GM12864 (cell line): ENCODE results near the gene MED15.

ENCODE experiments used
- DNase-seq: peaks from one replicate; pipeline ENCODE4 v3.0.0-alpha.2; 2011; ENCODE audit warnings: low read depth
- H3K4me3 ChIP-seq: 2 replicates; pipeline ENCODE4 v1.5.1; 2011; ENCODE audit warnings: mild to moderate bottlenecking, low read depth, low read length, control low read depth
- TF ChIP-seq, protein P1 (sequence below): IDR thresholded peaks from 2 replicates; pipeline ENCODE4 v1.5.1; 2011; ENCODE audit warnings: low read depth, mild to moderate bottlenecking, moderate library complexity, low read length, control low read depth, inconsistent platforms; ENCODE audit errors: missing control alignments

MED15 gene

DNA sequence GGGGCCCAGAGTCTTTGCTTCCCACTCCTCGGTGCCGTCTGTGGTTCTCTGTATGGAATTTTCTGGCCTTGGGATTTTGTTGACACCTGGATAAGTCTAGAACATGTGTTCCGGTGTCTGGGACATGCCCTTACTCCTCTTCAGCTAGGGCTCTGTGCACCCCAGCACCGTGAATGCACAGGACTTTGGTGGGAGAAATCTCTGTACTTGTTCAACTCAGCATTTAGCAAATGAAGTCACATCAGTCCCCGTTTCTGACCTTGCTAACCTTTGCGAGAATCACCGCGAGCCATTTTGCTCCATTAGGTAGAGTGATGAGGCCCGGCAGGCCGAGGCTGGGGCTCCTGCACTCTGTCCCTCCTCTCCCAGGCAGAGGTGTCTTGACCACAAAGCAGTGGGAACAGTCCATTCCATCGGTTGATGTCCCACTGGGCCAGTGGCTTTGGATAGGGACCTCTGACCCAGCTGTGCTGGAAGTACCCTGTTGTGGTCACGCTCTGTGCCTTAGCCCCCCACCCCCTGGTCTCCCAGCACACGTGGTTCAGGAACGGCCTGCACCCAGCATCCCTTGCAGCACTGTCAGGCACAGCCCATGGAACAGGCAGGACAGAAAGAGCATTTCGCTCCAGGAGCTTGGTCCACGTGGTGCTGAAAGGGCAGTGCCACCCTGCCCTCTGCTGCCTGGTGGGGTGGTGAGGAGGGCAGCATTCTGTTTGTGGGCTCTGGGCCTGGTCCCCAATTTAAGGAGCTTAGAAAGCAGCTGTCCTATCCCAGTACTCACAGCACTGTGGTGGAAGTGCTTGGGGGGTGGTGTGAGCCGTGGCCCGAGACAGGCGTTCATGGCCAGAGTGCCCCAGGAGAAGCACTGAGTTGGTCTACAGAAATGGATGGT, 73.4 kb downstream of the MED15 start:
- TF ChIP-seq, protein P1, sequence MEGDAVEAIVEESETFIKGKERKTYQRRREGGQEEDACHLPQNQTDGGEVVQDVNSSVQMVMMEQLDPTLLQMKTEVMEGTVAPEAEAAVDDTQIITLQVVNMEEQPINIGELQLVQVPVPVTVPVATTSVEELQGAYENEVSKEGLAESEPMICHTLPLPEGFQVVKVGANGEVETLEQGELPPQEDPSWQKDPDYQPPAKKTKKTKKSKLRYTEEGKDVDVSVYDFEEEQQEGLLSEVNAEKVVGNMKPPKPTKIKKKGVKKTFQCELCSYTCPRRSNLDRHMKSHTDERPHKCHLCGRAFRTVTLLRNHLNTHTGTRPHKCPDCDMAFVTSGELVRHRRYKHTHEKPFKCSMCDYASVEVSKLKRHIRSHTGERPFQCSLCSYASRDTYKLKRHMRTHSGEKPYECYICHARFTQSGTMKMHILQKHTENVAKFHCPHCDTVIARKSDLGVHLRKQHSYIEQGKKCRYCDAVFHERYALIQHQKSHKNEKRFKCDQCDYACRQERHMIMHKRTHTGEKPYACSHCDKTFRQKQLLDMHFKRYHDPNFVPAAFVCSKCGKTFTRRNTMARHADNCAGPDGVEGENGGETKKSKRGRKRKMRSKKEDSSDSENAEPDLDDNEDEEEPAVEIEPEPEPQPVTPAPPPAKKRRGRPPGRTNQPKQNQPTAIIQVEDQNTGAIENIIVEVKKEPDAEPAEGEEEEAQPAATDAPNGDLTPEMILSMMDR, result no peak
- DNase-seq, result no peak
- H3K4me3 ChIP-seq, result no peak overlapping the region

- H3K4me3 ChIP-seq, result no peak overlapping the region
- DNase-seq, result no peak
- TF ChIP-seq, protein P1, result no peak
Measured at GRCh38 chr22:20581503-20582170, 74.2 kb downstream of the MED15 start.

DNA sequence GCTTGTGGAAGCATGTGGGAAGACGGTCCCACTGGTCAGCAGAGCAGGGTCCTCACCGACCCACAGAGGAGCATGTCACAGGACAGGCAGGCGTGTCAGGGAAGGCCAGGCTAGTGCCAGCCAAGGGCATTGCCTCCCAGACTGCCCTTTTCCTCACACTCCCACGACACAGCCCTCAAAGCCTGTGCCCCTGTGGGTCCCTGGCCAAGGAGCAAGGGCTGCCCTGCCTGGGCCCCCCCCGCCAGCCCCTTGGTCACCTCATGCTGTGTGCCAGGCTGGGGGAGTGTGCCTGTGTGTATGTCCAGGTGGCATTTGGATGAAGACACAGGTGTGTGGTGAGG, 74.7 kb downstream of the MED15 start:
- TF ChIP-seq, protein P1, result no peak
- no peak for DNase-seq
- H3K4me3 ChIP-seq, result no peak overlapping the region

DNA sequence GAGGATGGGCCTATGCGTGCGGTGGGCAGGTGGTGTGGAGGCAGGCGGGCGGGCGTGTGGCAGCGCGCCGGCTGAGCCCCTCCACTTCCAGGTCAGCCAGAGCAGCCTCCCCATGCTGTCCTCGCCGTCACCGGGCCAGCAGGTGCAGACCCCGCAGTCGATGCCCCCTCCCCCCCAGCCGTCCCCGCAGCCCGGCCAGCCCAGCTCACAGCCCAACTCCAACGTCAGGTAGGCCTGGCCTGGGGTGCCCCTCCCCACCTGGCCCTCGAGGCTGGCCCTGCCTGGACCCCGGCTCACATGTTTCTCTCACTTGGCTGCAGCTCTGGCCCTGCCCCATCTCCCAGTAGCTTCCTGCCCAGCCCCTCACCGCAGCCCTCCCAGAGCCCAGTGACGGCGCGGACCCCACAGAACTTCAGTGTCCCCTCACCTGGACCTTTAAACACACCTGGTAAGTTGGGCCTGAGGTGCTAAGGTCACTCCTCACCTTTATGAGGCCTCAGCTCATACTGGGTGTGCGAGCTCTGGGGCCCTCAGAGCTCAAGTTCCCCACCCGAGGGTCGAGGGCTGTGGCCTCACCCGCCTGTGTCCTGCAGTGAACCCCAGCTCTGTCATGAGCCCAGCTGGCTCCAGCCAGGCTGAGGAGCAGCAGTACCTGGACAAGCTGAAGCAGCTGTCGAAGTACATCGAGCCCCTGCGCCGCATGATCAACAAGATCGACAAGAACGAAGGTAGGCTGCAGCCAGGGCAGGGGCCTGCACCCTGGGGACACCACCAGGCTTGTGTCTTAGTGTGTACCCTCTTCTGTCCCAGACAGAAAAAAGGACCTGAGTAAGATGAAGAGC, 75.3 kb downstream of the MED15 start:
- H3K4me3 ChIP-seq, result no peak overlapping the region
- TF ChIP-seq, protein P1, result no peak
- no peak for DNase-seq

- no peak overlapping the region for H3K4me3 ChIP-seq
Measured at GRCh38 chr22:20583471-20583922, 76.1 kb downstream of the MED15 start.

DNA sequence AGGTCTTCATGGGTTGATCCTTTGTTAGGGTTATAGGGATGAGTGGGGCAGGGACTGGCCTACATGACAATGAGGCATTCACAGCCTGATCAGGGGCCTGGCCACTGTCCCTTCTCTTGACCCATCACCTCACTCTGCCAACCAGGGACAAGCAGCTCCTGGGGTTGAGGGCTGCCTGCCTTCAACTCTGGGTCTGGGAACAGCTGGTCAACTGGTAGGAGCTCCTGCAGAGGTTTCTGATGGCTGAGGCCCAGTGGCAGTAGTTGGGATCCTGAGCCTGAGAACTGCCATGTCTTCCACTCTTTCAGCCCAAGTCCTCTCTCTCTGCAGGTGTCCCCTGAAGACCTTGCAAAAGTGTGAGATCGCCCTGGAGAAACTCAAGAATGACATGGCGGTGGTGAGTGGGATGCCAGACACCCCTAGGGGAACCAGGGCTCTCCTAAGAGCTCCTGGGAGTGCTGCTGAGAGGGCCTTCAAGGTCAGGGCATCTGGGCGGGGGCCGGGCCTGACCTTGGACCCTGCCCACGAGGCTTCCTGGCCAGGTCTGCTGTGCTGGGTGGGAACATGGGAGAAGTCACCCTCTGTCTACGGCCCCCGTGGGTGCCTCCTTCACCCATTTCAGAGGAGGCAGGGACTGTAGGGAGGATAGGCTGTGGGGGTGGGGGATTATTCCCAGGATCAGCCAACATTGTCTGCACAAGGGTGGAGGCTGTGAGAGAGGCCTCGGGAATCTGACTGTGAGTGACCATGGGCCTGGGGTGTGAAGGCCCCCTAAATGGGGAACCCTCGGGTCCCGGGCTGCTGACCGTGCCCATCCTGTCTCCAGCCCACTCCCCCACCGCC, 76.8 kb downstream of the MED15 start:
- TF ChIP-seq, protein P1, result no peak
- no peak overlapping the region for H3K4me3 ChIP-seq
- no peak for DNase-seq

More at GRCh38 chr22:20583471-20583922, 76.1 kb downstream of the MED15 start:
- TF ChIP-seq, protein P1, result peak; percentile 25
- no peak for DNase-seq
